WERI-Rb-1 (cell line): Measurements from ENCODE around the gene KCTD21.

Experiments used
- DNase-seq: peaks from one replicate; pipeline ENCODE4 v3.0.0-alpha.2; 2020
- H3K27ac ChIP-seq: fragments of 250-450 bp; sonication (Bioruptor Pico); 2 replicates; pipeline ENCODE4 v1.5.1; 2020; ENCODE audit warnings: mild to moderate bottlenecking, moderate library complexity
- H3K27me3 ChIP-seq: fragments of 250-450 bp; sonication (Bioruptor Pico); 2 replicates; pipeline ENCODE4 v1.5.1; 2021; ENCODE audit warnings: mild to moderate bottlenecking, low read depth, moderate library complexity; ENCODE audit not compliant: insufficient read depth, severe bottlenecking
- H3K36me3 ChIP-seq: fragments of 250-450 bp; sonication (Bioruptor Pico); 2 replicates; pipeline ENCODE4 v1.5.1; 2020; ENCODE audit warnings: mild to moderate bottlenecking, moderate library complexity
- H3K4me3 ChIP-seq: 2 replicates; pipeline ENCODE4 v1.5.1; 2011; ENCODE audit warnings: low read depth, mild to moderate bottlenecking, control low read depth, low read length
- H3K9me3 ChIP-seq: fragments of 250-450 bp; sonication (Bioruptor Pico); 2 replicates; pipeline ENCODE4 v1.5.1; 2021; ENCODE audit warnings: mild to moderate bottlenecking, moderate library complexity; ENCODE audit not compliant: severe bottlenecking
- TF ChIP-seq, protein P1 (sequence below): IDR thresholded peaks from 2 replicates; pipeline ENCODE4 v1.5.1; 2011; ENCODE audit warnings: low read depth, mild to moderate bottlenecking, control low read depth, inconsistent platforms, low read length

KCTD21 gene

DNA sequence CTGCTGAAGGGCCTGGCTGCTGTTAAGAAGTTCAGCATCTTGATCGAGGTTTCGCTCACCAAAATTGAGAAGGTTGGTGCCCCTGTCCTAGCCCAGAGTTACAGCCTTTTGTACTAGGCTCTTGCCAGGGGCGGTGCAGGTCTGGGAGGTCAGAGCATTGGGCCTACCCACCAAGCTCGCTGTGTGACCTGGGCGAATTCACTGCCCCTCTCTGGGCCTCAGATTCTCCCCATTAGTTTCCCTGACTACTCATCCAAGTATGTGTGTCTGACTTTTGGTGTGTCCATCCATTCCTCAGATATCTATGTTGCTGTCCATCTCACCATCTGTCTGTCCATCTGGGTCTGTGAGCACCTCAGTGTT is 11.2 kb upstream of the KCTD21 start:
- no peak overlapping the region for H3K4me3 ChIP-seq
- TF ChIP-seq, protein P1, sequence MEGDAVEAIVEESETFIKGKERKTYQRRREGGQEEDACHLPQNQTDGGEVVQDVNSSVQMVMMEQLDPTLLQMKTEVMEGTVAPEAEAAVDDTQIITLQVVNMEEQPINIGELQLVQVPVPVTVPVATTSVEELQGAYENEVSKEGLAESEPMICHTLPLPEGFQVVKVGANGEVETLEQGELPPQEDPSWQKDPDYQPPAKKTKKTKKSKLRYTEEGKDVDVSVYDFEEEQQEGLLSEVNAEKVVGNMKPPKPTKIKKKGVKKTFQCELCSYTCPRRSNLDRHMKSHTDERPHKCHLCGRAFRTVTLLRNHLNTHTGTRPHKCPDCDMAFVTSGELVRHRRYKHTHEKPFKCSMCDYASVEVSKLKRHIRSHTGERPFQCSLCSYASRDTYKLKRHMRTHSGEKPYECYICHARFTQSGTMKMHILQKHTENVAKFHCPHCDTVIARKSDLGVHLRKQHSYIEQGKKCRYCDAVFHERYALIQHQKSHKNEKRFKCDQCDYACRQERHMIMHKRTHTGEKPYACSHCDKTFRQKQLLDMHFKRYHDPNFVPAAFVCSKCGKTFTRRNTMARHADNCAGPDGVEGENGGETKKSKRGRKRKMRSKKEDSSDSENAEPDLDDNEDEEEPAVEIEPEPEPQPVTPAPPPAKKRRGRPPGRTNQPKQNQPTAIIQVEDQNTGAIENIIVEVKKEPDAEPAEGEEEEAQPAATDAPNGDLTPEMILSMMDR, result no peak
- peaks cover 12% of the 10 kb centered on the region for H3K36me3 ChIP-seq
- no peaks in the 10 kb centered on the region for H3K9me3 ChIP-seq
- H3K27me3 ChIP-seq, result no peaks in the 10 kb centered on the region
- H3K27ac ChIP-seq, result no peak overlapping the region
- DNase-seq, result no peak

DNA sequence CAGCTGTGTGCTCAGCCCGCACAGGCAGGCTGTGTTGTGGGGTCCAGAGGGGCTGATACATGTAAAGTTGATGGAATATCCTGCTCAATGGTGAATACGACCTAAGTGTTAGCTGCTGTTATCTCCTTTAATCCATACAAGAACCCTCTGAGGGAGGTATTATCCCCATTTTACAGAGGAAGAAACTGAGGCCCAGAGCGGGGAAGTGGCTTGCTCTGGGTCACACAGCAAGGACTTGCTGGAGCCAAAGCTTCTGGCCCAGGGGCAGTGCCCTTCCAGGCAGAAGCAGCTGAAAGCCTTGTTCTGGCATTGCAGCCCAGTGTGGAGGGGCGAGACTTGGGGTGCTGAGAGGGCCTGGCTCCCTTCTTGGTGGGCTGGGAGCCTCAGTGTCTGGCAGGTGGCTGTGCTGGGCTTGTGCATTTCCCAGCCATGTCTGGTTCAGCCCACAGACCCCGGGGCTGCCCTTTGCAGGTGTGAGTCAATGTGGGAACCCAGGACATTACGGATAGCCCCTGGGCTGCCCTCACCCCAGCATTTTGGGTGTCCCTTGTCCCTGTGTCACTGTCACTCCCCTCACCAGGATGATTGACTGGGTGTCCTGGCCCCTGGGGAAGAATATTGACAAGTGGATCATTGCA is 10.7 kb upstream of the KCTD21 start:
- TF ChIP-seq, protein P1, result no peak
- H3K27ac ChIP-seq, result no peak overlapping the region
- H3K36me3 ChIP-seq, result peaks cover 12% of the 10 kb centered on the region
- no peak overlapping the region for H3K4me3 ChIP-seq
- H3K27me3 ChIP-seq, result no peaks in the 10 kb centered on the region
- DNase-seq, result no peak
- H3K9me3 ChIP-seq, result no peaks in the 10 kb centered on the region

DNA sequence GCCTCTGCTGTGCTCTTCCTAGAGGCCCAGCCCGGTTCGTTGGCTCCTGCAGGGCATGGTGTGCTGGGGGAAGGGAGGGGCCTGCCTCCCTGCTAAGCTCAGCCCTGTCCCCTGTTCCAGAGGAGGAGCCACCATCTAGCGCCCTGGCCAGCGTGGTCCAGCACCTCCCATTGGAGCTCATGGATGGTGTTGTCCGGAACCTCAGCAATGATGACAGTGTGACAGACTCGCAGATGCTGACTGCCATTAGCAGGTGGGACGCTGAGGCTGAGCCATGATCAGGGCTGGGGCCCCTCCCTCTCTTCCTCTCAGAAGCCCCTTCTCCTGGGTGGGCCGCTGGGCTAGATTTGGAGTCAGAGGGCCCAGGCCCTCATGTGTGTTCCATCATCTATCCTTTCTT is 9.4 kb upstream of the KCTD21 start:
- peaks cover 18% of the 10 kb centered on the region for H3K36me3 ChIP-seq
- H3K27me3 ChIP-seq, result no peaks in the 10 kb centered on the region
- no peak for DNase-seq
- H3K4me3 ChIP-seq, result no peak overlapping the region
- H3K9me3 ChIP-seq, result no peaks in the 10 kb centered on the region
- H3K27ac ChIP-seq, result no peak overlapping the region
- TF ChIP-seq, protein P1, result no peak

DNA sequence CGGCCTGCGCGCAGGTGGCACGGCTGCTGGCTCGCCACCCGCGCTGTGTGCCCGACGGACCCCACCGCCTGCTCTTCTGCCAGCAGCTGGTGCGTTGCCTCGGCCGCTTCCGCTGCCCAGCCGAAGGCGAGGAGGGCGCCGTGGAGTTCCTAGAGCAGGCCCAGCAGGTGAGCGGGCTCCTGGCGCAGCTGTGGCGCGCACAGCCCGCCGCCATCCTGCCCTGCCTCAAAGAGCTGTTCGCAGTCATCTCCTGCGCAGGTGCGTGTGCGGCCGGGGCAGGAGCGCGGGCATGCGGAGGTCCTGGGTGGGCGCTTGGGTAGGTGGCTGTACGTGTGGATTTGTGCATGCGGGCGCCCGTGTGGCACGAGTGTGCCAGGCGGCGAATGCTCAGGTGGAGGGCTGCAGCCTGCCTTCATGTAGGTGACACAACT is 8.2 kb upstream of the KCTD21 start:
- no peaks in the 10 kb centered on the region for H3K27me3 ChIP-seq
- no peaks in the 10 kb centered on the region for H3K9me3 ChIP-seq
- H3K27ac ChIP-seq, result no peak overlapping the region
- TF ChIP-seq, protein P1, result no peak
- H3K4me3 ChIP-seq, result no peak overlapping the region
- peaks cover 18% of the 10 kb centered on the region for H3K36me3 ChIP-seq
- no peak for DNase-seq

DNA sequence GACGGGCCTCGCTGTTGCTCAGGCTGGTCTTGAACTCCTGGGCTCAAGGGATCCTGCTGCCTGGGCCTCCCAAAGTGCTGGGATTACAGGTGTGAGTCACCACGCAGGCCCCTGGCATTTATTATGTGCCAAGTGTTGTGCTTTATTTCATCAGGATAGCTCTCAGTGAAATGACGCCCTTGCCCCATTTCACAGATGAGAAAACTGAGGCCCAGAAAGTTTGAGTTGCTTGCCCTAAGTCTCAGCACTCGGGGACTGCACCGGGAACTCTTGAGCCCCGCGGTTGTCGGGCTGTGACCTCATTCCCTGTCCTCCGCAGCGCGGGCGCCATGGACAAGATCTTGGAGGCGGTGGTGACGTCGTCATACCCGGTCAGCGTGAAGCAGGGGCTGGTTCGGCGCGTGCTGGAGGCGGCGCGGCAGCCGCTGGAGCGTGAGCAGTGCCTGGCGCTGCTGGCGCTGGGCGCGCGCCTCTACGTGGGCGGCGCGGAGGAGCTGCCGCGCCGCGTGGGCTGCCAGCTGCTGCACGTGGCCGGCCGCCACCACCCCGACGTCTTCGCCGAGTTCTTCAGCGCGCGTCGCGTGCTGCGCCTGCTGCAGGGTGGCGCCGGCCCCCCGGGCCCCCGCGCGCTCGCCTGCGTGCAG is 7.6 kb upstream of the KCTD21 start:
- TF ChIP-seq, protein P1, result no peak
- H3K36me3 ChIP-seq, result peaks cover 15% of the 10 kb centered on the region
- no peaks in the 10 kb centered on the region for H3K27me3 ChIP-seq

More for the DNA sequence above, 7.6 kb upstream of the KCTD21 start:
- H3K4me3 ChIP-seq, result no peak overlapping the region
- no peaks in the 10 kb centered on the region for H3K9me3 ChIP-seq
- no peak overlapping the region for H3K27ac ChIP-seq
- DNase-seq, result no peak
